GM12878 (cell line): Measurements from ENCODE around the gene LRCH4. TPM values are rescaled to one million over a fixed set of nuclear protein-coding genes. Genes with fewer than 3 reads are reported as not detected.

Experiments
- ATAC-seq: fragments of 200-7000 bp; cut with Tn5 transposase; 3 replicates; pipeline ENCODE4 v1.9.1; 2020; ENCODE audit warnings: mild to moderate bottlenecking, moderate library complexity
- BruUV-seq: library from RNA; stranded (reverse); fragments of 400-500 nt; replicated peaks from 2 replicates; lab custom pipeline; 2021; lab: Mats Ljungman, UMichigan
- CTCF ChIA-PET: fragments of 300-600 bp; sonication (Branson Sonifier 250); formaldehyde crosslinking; extraction: SDS; loops from one replicate; lab custom pipeline; 2021; ENCODE audit warnings: inconsistent platforms; lab: Yijun Ruan, JAX
- POLR2A ChIA-PET: fragments of 350-600 bp; formaldehyde crosslinking; extraction: SDS; loops from one replicate; lab custom pipeline; 2021; ENCODE audit warnings: inconsistent platforms; lab: Charles Lee
- RAD21 ChIA-PET: fragments of 300-600 bp; sonication (Branson Sonifier 250); formaldehyde crosslinking; loops from one replicate; lab custom pipeline; 2023; ENCODE audit warnings: antibody characterized with exemption; ENCODE audit not compliant: unreplicated experiment; lab: Charles Lee
- SMC1A ChIA-PET: fragments of 300-600 bp; sonication (Branson Sonifier 250); formaldehyde crosslinking; loops from one replicate; lab custom pipeline; 2023; ENCODE audit not compliant: unreplicated experiment, uncharacterized antibody; lab: Charles Lee
- DNase-seq: peaks from one replicate; pipeline ENCODE4 v3.0.0-alpha.2; 2011; ENCODE audit warnings: low read depth, low spot score
- FAIRE-seq: peaks from 3 replicates; lab custom pipeline; 2011; peaks lifted over from hg19 to GRCh38; lab: Jason Lieb, UNC
- H2AFZ ChIP-seq: 2 replicates; pipeline ENCODE4 v1.6.0; 2011; ENCODE audit warnings: low read depth, low read length, control low read depth; ENCODE audit not compliant: control insufficient read depth
- H3K27ac ChIP-seq: 2 replicates; pipeline ENCODE4 v1.5.1; 2011; ENCODE audit warnings: control low read depth; ENCODE audit not compliant: control insufficient read depth, insufficient read depth
- H3K27me3 ChIP-seq, 2 experiments: replicated peaks in 1 of 2; 2 replicates each; pipeline versions ENCODE4 v1.6.0 to v1.6.1; 2011; ENCODE audit warnings: low read length in 1 of 2; ENCODE audit not compliant: control insufficient read depth in 2 of 2, insufficient read depth in 2 of 2
- H3K36me3 ChIP-seq, 2 experiments: 2 replicates each; pipeline ENCODE4 v1.5.1; 2011; ENCODE audit warnings: low read length in 1 of 2; ENCODE audit not compliant: control insufficient read depth in 2 of 2, insufficient read depth in 2 of 2
- H3K4me1 ChIP-seq: 2 replicates; pipeline ENCODE4 v1.6.1; 2011; ENCODE audit warnings: mild to moderate bottlenecking, low read length, moderate library complexity, mixed read lengths; ENCODE audit not compliant: control insufficient read depth, insufficient read depth
- H3K4me2 ChIP-seq: 2 replicates; pipeline ENCODE4 v1.6.0; 2011; ENCODE audit warnings: control low read depth; ENCODE audit not compliant: control insufficient read depth, insufficient read depth
- H3K4me3 ChIP-seq: fragments of 200-600 bp; sonication (generic); 2 replicates; pipeline ENCODE4 v1.5.1; 2016
- H3K79me2 ChIP-seq: 2 replicates; pipeline ENCODE4 v1.6.0; 2011; ENCODE audit warnings: low read length; ENCODE audit not compliant: control insufficient read depth, insufficient read depth
- H3K9ac ChIP-seq: 2 replicates; pipeline ENCODE4 v1.8.0; 2011; ENCODE audit warnings: low read length, control low read depth, mixed read lengths; ENCODE audit not compliant: control insufficient read depth, insufficient read depth
- H3K9me3 ChIP-seq: replicated peaks from 3 replicates; pipeline ENCODE4 v1.5.1; 2011; ENCODE audit warnings: mild to moderate bottlenecking, low read length; ENCODE audit not compliant: control insufficient read depth, insufficient read depth
- H4K20me1 ChIP-seq: 2 replicates; pipeline ENCODE4 v1.6.0; 2011; ENCODE audit not compliant: control insufficient read depth, insufficient read depth
- BRCA1 ChIP-seq: IDR thresholded peaks from 2 replicates; pipeline ENCODE4 v1.6.1; 2011; ENCODE audit warnings: low read depth, low read length, improper control_type of control experiment
- CHD2 ChIP-seq: IDR thresholded peaks from 2 replicates; pipeline ENCODE4 v1.6.1; 2011; ENCODE audit warnings: low read depth, low read length, improper control_type of control experiment, borderline replicate concordance
- CHD4 ChIP-seq: fragments of 200-600 bp; sonication (generic); IDR thresholded peaks from 2 replicates; pipeline ENCODE4 v1.6.1; 2016; ENCODE audit warnings: mild to moderate bottlenecking
- CREB1 ChIP-seq: IDR thresholded peaks from 2 replicates; pipeline ENCODE4 v1.6.1; 2012; ENCODE audit warnings: low read depth, mild to moderate bottlenecking, inconsistent platforms
- CREM ChIP-seq: IDR thresholded peaks from 2 replicates; pipeline ENCODE4 v1.6.1; 2014; ENCODE audit warnings: antibody characterized with exemption, low read depth
- ESRRA ChIP-seq: IDR thresholded peaks from 2 replicates; pipeline ENCODE4 v1.6.1; 2012; ENCODE audit warnings: mild to moderate bottlenecking, low read length, improper control_type of control experiment
- FOS ChIP-seq: IDR thresholded peaks from 3 replicates; pipeline ENCODE4 v1.6.1; 2011; ENCODE audit warnings: borderline replicate concordance; ENCODE audit not compliant: insufficient read length; ENCODE audit errors: extremely low read depth
- KLF5 ChIP-seq: fragments of 450-650 bp; IDR thresholded peaks from 2 replicates; pipeline ENCODE4 v1.6.1; 2014; ENCODE audit warnings: mild to moderate bottlenecking; ENCODE audit not compliant: partially characterized antibody
- LARP7 ChIP-seq: fragments of 450-650 bp; IDR thresholded peaks from 2 replicates; pipeline ENCODE4 v1.6.1; 2017; ENCODE audit warnings: mild to moderate bottlenecking
- MTA3 ChIP-seq: IDR thresholded peaks from 2 replicates; pipeline ENCODE4 v1.6.1; 2012; ENCODE audit warnings: low read length, inconsistent platforms, borderline replicate concordance
- NFYB ChIP-seq: IDR thresholded peaks from 2 replicates; pipeline ENCODE4 v1.6.1; 2011; ENCODE audit warnings: low read depth, mild to moderate bottlenecking, low read length, improper control_type of control experiment, moderate library complexity; ENCODE audit not compliant: insufficient read depth
- PAX5 ChIP-seq: IDR thresholded peaks from 2 replicates; pipeline ENCODE4 v1.6.1; 2011; ENCODE audit warnings: low read depth, low read length, borderline replicate concordance
- RBBP5 ChIP-seq: fragments of 200-600 bp; sonication (generic); conservative IDR thresholded peaks from 2 replicates; pipeline ENCODE4 v1.6.1; 2016
- SIN3A ChIP-seq: IDR thresholded peaks from 2 replicates; pipeline ENCODE4 v1.6.1; 2012; ENCODE audit warnings: low read depth, low read length, improper control_type of control experiment
- SIX5 ChIP-seq: IDR thresholded peaks from 2 replicates; pipeline ENCODE4 v1.6.1; 2011; ENCODE audit warnings: mild to moderate bottlenecking, low read depth, low read length, moderate library complexity; ENCODE audit not compliant: severe bottlenecking
- SMAD1 ChIP-seq: fragments of 450-650 bp; IDR thresholded peaks from 2 replicates; pipeline ENCODE4 v1.6.1; 2018; ENCODE audit warnings: mild to moderate bottlenecking, low read depth; ENCODE audit not compliant: partially characterized antibody
- SREBF2 ChIP-seq: IDR thresholded peaks from 2 replicates; pipeline ENCODE4 v1.6.1; 2012; ENCODE audit warnings: mild to moderate bottlenecking, low read length
- YY1 ChIP-seq: IDR thresholded peaks from 2 replicates; pipeline ENCODE4 v1.6.1; 2011; ENCODE audit warnings: low read depth, mild to moderate bottlenecking, low read length
- ZNF207 ChIP-seq: fragments of 450-650 bp; IDR thresholded peaks from 2 replicates; pipeline ENCODE4 v1.6.1; 2014; ENCODE audit warnings: antibody characterized with exemption, mild to moderate bottlenecking, borderline replicate concordance
- WGBS: methylation state at CpG from one replicate; pipeline ENCODE4 v1.1.6; 2016; ENCODE audit warnings: low lambda C conversion rate; ENCODE audit not compliant: insufficient replicate concordance, insufficient coverage; ENCODE audit errors: missing lambda C conversion rate; 5-methylcytosine and 5-hydroxymethylcytosine counted together
- in situ Hi-C: fragments of 300-500 bp; cut with MboI; formaldehyde crosslinking; loops from 9 replicates; pipeline ENCODE4 v1.14.3; 2018; ENCODE audit warnings: mixed read lengths
- intact Hi-C: fragments of 100-400 bp; cut with micrococcal nuclease; formaldehyde crosslinking; loops from one replicate; pipeline ENCODE4 v1.14.2; 2022; ENCODE audit not compliant: unreplicated experiment
- polyA plus RNA-seq, 11 experiments: library from polyadenylated mRNA; depleted of rRNA in 4 of 11; unstranded in 6 of 11; stranded (reverse) in 5 of 11; fragments of >200 nt; fragmentation: Nextera tagmentation in 4 of 11; fragmentation: Illumina TruSeq in 1 of 11; extraction: Ambion mirVana in 4 of 11; extraction: Trizol in 1 of 11; gene quantifications; 1 replicate in 1 of 11; 2 replicates in 10 of 11; pipeline versions ENCODE4 v1.2.1 to v1.2.3, GENCODE V29; 2011 to 2016; ENCODE audit warnings: inconsistent platforms in 2 of 11, missing spikeins in 2 of 11, low read depth in 1 of 11
- total RNA-seq, 4 experiments: library from RNA; depleted of rRNA in 3 of 4; stranded (reverse); fragments of >200 nt in 3 of 4; fragmentation: Illumina TruSeq in 1 of 4; extraction: Trizol in 1 of 4; gene quantifications; 2 replicates each; pipeline versions ENCODE4 v1.2.1 to v1.2.3, GENCODE V29; 2013 to 2021
- TF ChIP-seq, protein P1 (sequence below): IDR thresholded peaks from 2 replicates; pipeline ENCODE4 v1.6.1; 2012; ENCODE audit warnings: low read depth, low read length, improper control_type of control experiment

Gene LRCH4
- total and polyA plus RNA-seq, 10 of the 15 experiments (the other 5 are each of a cell fraction or from before 2014, with no cell fraction given), result 0.58 to 96.7 (median 28.4) TPM

DNA sequence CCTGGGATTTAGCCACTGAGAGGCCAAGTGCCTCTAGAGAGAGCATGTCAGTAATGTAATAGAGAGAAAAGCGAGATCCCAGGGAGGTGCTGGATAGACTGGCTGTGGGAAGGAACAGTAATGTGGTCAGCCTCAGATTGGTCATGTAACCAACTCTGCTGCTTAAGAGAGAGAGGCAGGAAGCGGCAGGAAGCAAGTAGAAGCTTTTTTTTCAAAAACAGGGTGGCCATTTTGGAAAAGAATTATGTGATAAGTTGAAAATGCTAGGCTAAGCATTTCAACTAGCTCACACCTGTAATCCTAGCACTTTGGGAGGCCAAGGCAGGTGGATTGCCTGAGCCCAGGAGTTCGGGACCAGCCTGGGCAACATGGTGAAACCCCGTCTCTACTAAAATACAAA, 12.5 kb upstream of the LRCH4 start:
- ATAC-seq, result no peak
- Histone ChIP-seq H2AFZ (no peak overlapping the region), H3K4me3 (no peak overlapping the region), H3K4me1 (no peaks in the 10 kb centered on the region), H3K27ac (no peak overlapping the region), H3K36me3 (no peaks in the 10 kb centered on the region), H3K79me2 (no peaks in the 10 kb centered on the region), H3K4me2 (no peak overlapping the region)
- POLR2A ChIA-PET, result interaction anchor here (0.6 to 1.1 kb wide), 2 partner anchors 15 to 447 kb away, joined by 3 read pairs; no protein-coding TSS in a partner anchor
- no peak for DNase-seq
- no TSS peak for BruUV-seq
- RAD21 ChIA-PET, result no interaction called here
- SMC1A ChIA-PET, result interaction anchor here (0.7 to 2.5 kb wide), 3 partner anchors 10 to 12 kb away, joined by 3 to 7 read pairs (median 4); partner anchors contain the start of genes FBXO24 and LRCH4
- TF ChIP-seq PAX5, result no peak
- no peak for TF ChIP-seq CREM
- no peak for TF ChIP-seq SREBF2
- TF ChIP-seq RBBP5, result no peak
- TF ChIP-seq SMAD1, result no peak
- TF ChIP-seq MTA3, result no peak
- TF ChIP-seq, all 136 proteins: peak for 0
- Histone ChIP-seq H4K20me1 (no peaks in the 10 kb centered on the region), H3K9me3 (no peaks in the 10 kb centered on the region), H3K27me3 (peaks cover 0 to 2% of the 10 kb centered on the region in 2 experiments; a peak in 1 of 4 replicates), H3K9ac (no peak overlapping the region)
- in situ Hi-C loops, result no loop called here
- no peak for FAIRE-seq
- intact Hi-C loops, result no loop called here
- 32% methylated on average over 4 of the region's 4 CpGs for WGBS
- CTCF ChIA-PET, result interaction anchor here (3.4 kb wide), 1 partner anchor 10 kb away, joined by 9 read pairs; no protein-coding TSS in a partner anchor

DNA sequence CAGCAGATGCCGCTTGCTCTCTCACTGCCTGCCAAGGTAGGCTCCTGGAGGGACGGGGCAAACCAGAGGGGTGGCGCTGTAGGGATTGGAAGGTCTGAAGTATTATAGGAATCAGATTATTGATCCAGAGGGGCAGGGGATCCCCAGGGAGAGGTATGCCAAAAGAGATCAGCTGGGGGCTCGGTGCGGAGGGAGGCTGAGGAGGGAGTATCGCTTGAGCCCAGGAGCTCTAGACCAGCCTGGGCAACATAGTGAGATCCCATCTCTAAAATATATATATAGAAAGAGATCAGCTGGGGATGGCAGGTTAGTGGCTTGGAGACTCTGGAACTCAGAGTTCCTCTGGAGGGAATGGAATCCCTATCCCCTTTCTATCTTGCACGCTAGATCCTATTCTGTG, 9.3 kb upstream of the LRCH4 start:
- H2AFZ ChIP-seq, result no peak overlapping the region

More for the DNA sequence above, 9.3 kb upstream of the LRCH4 start:
- intact Hi-C loops, result no loop called here
- 71% methylated on average over 7 of the region's 7 CpGs for WGBS
- DNase-seq (no peak), FAIRE-seq (no peak)
- Histone ChIP-seq H3K9ac (no peak overlapping the region), H4K20me1 (no peaks in the 10 kb centered on the region), H3K27ac (no peak overlapping the region), H3K4me2 (no peak overlapping the region)
- SMC1A ChIA-PET, result no interaction called here
- POLR2A ChIA-PET, result interaction anchor here (0.6 to 2.4 kb wide), 3 partner anchors 9 to 1718 kb away, joined by 3 to 8 read pairs (median 3); partner anchors contain the start of genes FBXO24 and LRCH4
- in situ Hi-C loops, result no loop called here
- no peak for TF ChIP-seq CHD2
- no peak for TF ChIP-seq SIN3A
- TF ChIP-seq ESRRA, result no peak
- no peak for TF ChIP-seq CREB1
- TF ChIP-seq ZNF207, result no peak
- no peak for TF ChIP-seq BRCA1
- TF ChIP-seq YY1, result no peak
- TF ChIP-seq, protein P1, sequence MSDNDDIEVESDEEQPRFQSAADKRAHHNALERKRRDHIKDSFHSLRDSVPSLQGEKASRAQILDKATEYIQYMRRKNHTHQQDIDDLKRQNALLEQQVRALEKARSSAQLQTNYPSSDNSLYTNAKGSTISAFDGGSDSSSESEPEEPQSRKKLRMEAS, result no peak
- no peak for TF ChIP-seq KLF5
- TF ChIP-seq SIX5, result no peak
- no peak for TF ChIP-seq CHD4
- no peak for TF ChIP-seq LARP7
- TF ChIP-seq FOS, result no peak
- TF ChIP-seq NFYB, result no peak
- TF ChIP-seq, all 136 proteins: peak for 0
- no peak for ATAC-seq
- Histone ChIP-seq H3K36me3 (no peaks in the 10 kb centered on the region), H3K4me1 (no peaks in the 10 kb centered on the region), H3K9me3 (no peaks in the 10 kb centered on the region), H3K4me3 (no peak overlapping the region), H3K79me2 (no peaks in the 10 kb centered on the region), H3K27me3 (peaks cover 0 to 2% of the 10 kb centered on the region in 2 experiments; a peak in 1 of 4 replicates)
- ChIA-PET RAD21 (no interaction called here), CTCF (interaction anchor here (0.6 to 1.1 kb wide), 2 partner anchors 40 to 98 kb away, joined by 3 read pairs; no protein-coding TSS in a partner anchor)
- no TSS peak for BruUV-seq
